ENCODE measurements around the gene NACC2. TPM values are rescaled to one million over a fixed set of nuclear protein-coding genes. Genes with fewer than 3 reads are reported as not detected.
A peak's percentile ranks its signal among the peaks of the same experiment; 100 is the strongest.

NACC2 gene
- total RNA-seq, 1 donor from 2014 or later: 8.1 TPM

DNA sequence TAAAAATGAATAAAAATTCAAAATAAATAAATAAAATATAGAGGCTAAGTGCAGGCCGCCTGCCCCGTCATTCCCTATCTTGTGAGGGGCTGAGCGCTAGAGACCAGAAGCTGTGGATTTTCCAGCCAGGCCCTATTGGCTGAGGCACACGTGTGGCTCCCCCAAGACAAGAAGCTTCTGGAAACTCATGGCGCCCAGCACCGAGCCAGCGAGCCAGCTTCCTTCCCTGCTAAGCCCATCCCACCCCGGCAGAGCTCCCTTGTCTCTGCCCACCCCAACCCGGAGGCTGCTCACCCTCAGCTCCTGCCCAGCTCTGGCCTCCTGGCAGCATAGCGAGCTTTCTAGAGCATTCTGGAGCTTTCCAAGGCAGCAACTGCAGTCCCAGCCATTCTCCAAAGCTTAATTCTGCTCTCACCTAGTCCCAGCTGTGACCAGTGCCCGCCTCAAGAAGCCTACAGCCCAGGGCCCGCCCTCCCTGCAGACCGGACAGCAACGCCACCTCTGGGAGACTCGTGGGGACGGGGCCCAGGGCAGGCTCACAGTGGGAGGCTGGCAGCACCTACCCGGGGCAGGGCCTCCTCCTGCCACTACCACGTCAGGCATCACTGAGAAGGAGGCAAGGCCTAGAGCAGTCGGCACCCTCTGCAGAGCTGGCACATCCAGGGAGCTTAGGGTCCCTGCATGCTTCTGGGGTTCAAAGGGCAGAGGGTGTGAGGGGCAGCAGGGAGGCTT, 46.8 kb upstream of the NACC2 start:
- Mint-ChIP-seq H3K4me3 (no peak overlapping the region), H3K27ac (ENCODE audit: unreplicated experiment) (no peak overlapping the region), H3K36me3 (ENCODE audit: low read depth) (no peaks in the 10 kb centered on the region), H3K27me3 (ENCODE audit: low read depth) (peaks cover 30% of the 10 kb centered on the region), H3K9me3 (no peaks in the 10 kb centered on the region), H3K4me1 (peaks cover 8% of the 10 kb centered on the region)
- DNase-seq (ENCODE audit: low read depth, low spot score): no peak
- TF ChIP-seq, protein P1, sequence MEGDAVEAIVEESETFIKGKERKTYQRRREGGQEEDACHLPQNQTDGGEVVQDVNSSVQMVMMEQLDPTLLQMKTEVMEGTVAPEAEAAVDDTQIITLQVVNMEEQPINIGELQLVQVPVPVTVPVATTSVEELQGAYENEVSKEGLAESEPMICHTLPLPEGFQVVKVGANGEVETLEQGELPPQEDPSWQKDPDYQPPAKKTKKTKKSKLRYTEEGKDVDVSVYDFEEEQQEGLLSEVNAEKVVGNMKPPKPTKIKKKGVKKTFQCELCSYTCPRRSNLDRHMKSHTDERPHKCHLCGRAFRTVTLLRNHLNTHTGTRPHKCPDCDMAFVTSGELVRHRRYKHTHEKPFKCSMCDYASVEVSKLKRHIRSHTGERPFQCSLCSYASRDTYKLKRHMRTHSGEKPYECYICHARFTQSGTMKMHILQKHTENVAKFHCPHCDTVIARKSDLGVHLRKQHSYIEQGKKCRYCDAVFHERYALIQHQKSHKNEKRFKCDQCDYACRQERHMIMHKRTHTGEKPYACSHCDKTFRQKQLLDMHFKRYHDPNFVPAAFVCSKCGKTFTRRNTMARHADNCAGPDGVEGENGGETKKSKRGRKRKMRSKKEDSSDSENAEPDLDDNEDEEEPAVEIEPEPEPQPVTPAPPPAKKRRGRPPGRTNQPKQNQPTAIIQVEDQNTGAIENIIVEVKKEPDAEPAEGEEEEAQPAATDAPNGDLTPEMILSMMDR (conservative IDR thresholded peaks at IDR 0.05): no peak

DNA sequence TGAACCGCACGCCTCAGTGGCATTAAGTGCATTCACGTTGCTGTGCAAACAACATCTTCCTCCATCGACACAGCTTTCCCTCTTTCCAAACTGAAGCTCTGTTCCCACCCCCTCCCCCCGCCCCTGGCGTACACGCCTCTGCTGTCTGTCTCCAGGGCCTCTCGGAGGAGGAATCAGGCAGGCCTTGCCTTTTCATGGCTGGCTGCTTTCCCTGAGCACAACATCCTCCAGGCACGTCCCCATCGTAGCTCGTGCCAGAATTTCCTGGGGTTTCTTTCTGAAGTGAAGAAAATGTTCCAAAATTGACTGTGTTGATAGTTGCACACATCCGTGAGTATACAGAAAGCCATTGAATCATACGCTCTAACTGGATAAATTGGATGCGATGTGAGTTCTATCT, 45.9 kb upstream of the NACC2 start:
- no peaks in the 10 kb centered on the region for H3K36me3 Mint-ChIP-seq (ENCODE audit: low read depth)
- peak overlapping the region; percentile 49 for H3K4me3 Mint-ChIP-seq
- H3K27ac Mint-ChIP-seq (ENCODE audit: unreplicated experiment): no peak overlapping the region
- H3K27me3 Mint-ChIP-seq (ENCODE audit: low read depth): peaks cover 28% of the 10 kb centered on the region
- no peak for DNase-seq (ENCODE audit: low read depth, low spot score)
- TF ChIP-seq, protein P1 (conservative IDR thresholded peaks at IDR 0.05): no peak
- no peaks in the 10 kb centered on the region for H3K9me3 Mint-ChIP-seq
- peaks cover 8% of the 10 kb centered on the region for H3K4me1 Mint-ChIP-seq

DNA sequence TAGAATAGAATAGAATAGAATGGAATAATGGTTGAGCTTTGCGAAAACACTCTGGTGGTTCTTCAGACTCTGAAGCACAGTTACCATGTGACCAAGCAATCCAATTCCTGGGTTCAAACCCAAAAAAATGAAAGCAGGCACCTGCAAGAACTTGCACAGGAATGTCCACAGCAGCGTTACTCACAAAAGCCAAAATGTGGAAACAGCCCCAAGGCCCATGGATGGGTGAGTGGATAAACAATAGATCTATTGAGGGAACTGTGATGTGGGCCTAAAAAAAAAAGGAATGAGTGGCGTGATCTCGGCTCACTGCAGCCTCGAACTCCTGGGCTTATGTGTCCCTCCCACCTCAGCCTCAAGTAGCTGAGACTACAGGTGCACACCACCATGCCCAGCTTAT, 45.0 kb upstream of the NACC2 start:
- Mint-ChIP-seq H3K27me3 (ENCODE audit: low read depth) (peaks cover 29% of the 10 kb centered on the region), H3K4me3 (no peak overlapping the region), H3K4me1 (peaks cover 8% of the 10 kb centered on the region), H3K9me3 (no peaks in the 10 kb centered on the region), H3K36me3 (ENCODE audit: low read depth) (no peaks in the 10 kb centered on the region), H3K27ac (ENCODE audit: unreplicated experiment) (no peak overlapping the region)
- TF ChIP-seq, protein P1 (conservative IDR thresholded peaks at IDR 0.05): no peak
- no peak for DNase-seq (ENCODE audit: low read depth, low spot score)

DNA sequence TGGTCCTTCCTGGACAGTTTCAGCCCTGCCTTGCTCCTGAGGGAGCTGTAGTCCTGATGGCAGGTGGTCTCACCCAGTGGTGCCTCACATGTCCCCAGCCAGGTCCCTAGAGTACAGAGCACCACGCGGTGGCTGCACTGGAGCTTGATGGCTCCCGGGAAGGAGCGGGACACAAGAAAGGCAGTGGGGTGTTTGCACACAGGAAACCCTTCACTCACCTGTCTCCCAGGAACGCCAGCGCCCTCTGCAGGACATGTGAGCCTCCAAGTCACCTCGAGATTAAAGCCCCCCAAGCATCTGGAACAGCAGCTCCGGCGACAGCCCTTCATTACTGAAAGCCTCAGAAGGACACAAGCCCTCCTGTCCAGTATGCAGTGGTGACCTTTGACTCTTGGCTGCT, 43.5 kb upstream of the NACC2 start:
- peaks cover 33% of the 10 kb centered on the region for H3K27me3 Mint-ChIP-seq (ENCODE audit: low read depth)
- no peaks in the 10 kb centered on the region for H3K36me3 Mint-ChIP-seq (ENCODE audit: low read depth)
- H3K27ac Mint-ChIP-seq (ENCODE audit: unreplicated experiment): no peak overlapping the region

DNA sequence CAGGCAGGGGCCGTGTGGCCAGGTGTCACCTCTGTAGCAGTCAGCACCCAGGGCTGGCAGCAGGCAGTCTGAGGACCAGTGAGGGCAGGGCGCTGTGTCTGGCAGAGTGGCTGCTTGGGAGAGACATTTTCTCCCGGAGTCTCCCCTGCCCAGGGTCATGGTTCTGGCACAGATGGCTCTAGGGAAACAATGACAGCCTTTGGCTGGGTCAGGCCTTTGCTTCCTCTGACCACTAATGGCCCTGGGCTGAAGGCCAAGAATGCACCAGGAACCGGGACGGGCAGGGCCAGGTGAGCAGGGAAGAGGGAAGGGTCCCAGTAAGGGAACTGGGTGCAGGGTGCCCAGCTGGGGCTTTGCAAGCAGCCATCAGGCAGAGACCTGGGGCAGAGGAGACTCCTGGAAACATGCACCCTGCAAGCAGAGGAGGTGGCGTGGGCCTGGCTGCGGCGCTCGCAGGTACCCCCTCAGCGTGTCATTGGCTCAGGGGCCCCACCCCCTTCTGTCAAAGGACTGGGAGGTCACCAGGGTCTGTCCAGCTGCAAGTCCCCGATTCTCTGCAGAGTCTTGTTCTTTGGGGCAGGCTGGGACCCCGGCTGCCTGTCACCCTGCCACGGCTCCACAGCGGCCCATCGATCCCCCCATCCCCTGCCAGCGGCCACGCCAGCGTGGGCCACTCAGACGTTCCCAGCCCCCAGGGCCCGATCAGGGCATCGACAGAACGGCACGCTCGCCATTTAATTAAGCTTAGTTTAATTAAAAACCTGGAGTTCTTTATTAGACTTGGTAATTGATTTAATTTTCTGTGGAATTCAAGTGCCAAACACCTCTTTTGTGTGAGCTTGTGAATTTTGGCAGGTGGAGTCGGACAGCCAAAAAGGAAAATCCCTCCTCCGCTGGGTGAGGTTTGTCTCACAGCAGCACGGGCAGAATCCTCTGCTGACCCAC, 42.5 kb upstream of the NACC2 start:
- peaks cover 35% of the 10 kb centered on the region for H3K27me3 Mint-ChIP-seq (ENCODE audit: low read depth)
- H3K4me1 Mint-ChIP-seq: peaks cover 13% of the 10 kb centered on the region
- TF ChIP-seq, protein P1 (conservative IDR thresholded peaks at IDR 0.05): no peak
- H3K27ac Mint-ChIP-seq (ENCODE audit: unreplicated experiment): no peak overlapping the region
- H3K36me3 Mint-ChIP-seq (ENCODE audit: low read depth): no peaks in the 10 kb centered on the region
- no peak overlapping the region for H3K4me3 Mint-ChIP-seq
- DNase-seq (ENCODE audit: low read depth, low spot score): no peak
- no peaks in the 10 kb centered on the region for H3K9me3 Mint-ChIP-seq

More for the DNA sequence above, 43.5 kb upstream of the NACC2 start:
- no peak for DNase-seq (ENCODE audit: low read depth, low spot score)
- TF ChIP-seq, protein P1 (conservative IDR thresholded peaks at IDR 0.05): peak; percentile 53
- H3K4me3 Mint-ChIP-seq: no peak overlapping the region
- H3K9me3 Mint-ChIP-seq: no peaks in the 10 kb centered on the region
- H3K4me1 Mint-ChIP-seq: peaks cover 13% of the 10 kb centered on the region

Measured in neural crest cell (in vitro differentiated cells).